Esophagus squamous epithelium (tissue), 5 donors: ENCODE data around the gene NVL. TPM values are rescaled to one million over a fixed set of nuclear protein-coding genes. Genes with fewer than 3 reads are reported as not detected.

Experiments
- DNase-seq: peaks from one replicate; lab custom pipeline; 2025; lab: John Stamatoyannopoulos, UW
- H3K27ac ChIP-seq, 4 donors: fragments of 200-600 bp; sonication (generic); one replicate each; pipeline ENCODE4 v1.5.1; 2016 to 2019; ENCODE audit warnings: mild to moderate bottlenecking in 1 of 4
- H3K27me3 ChIP-seq, 4 donors: fragments of 200-600 bp; sonication (generic); 1 replicate in 3 of 4; 2 replicates in 1 of 4; pipeline versions ENCODE4 v1.5.1 to v1.6.0; 2017 to 2021; ENCODE audit warnings: antibody characterized with exemption in 1 of 4
- H3K36me3 ChIP-seq, 3 donors: fragments of 200-600 bp; sonication (generic); one replicate each; pipeline ENCODE4 v1.5.1; 2016 to 2019
- H3K4me1 ChIP-seq, 3 donors: fragments of 200-600 bp; sonication (generic); one replicate each; pipeline ENCODE4 v1.5.1; 2017 to 2019
- H3K4me3 ChIP-seq, 4 donors: fragments of 200-600 bp; sonication (generic); 1 replicate in 3 of 4; 2 replicates in 1 of 4; pipeline ENCODE4 v1.5.1; 2016 to 2019; ENCODE audit warnings: mild to moderate bottlenecking in 2 of 4, moderate library complexity in 1 of 4
- H3K9me3 ChIP-seq, 3 donors: fragments of 200-600 bp; sonication (generic); one replicate each; pipeline ENCODE4 v1.5.1; 2016 to 2019
- POLR2A ChIP-seq, 4 donors: fragments of 450-650 bp; IDR thresholded peaks; one replicate each; pipeline ENCODE4 v1.6.1; 2017; ENCODE audit warnings: antibody characterized with exemption in 4 of 4, mild to moderate bottlenecking in 4 of 4, moderate library complexity in 3 of 4
- WGBS, 2 donors: methylation state at CpG; one replicate each; pipeline ENCODE4 v1.1.5; 2018; 5-methylcytosine and 5-hydroxymethylcytosine counted together
- intact Hi-C: fragments of 100-400 bp; cut with DNase I; formaldehyde crosslinking; loops from one replicate; pipeline ENCODE4 v1.15.0; 2022
- total RNA-seq, 4 donors: library from RNA; depleted of rRNA; stranded (reverse); fragments of >200 nt; gene quantifications; one replicate each; pipeline ENCODE4 v1.1.0, GENCODE V29; 2016
- TF ChIP-seq, protein P1 (sequence below), 6 experiments: fragments of 450-650 bp in 4 of 6; fragments of 200-600 bp in 2 of 6; sonication (generic) in 2 of 6; IDR thresholded peaks; one replicate each; pipeline ENCODE4 v1.5.1; 2016 to 2019; ENCODE audit warnings: antibody characterized with exemption in 6 of 6, mild to moderate bottlenecking in 4 of 6, moderate library complexity in 4 of 6
- donor health status: DM: yes; HTN: yes; CAD: no.

Gene NVL
- total RNA-seq: 10 to 100 TPM; 10.5 to 27.7 (median 22.0) TPM

DNA sequence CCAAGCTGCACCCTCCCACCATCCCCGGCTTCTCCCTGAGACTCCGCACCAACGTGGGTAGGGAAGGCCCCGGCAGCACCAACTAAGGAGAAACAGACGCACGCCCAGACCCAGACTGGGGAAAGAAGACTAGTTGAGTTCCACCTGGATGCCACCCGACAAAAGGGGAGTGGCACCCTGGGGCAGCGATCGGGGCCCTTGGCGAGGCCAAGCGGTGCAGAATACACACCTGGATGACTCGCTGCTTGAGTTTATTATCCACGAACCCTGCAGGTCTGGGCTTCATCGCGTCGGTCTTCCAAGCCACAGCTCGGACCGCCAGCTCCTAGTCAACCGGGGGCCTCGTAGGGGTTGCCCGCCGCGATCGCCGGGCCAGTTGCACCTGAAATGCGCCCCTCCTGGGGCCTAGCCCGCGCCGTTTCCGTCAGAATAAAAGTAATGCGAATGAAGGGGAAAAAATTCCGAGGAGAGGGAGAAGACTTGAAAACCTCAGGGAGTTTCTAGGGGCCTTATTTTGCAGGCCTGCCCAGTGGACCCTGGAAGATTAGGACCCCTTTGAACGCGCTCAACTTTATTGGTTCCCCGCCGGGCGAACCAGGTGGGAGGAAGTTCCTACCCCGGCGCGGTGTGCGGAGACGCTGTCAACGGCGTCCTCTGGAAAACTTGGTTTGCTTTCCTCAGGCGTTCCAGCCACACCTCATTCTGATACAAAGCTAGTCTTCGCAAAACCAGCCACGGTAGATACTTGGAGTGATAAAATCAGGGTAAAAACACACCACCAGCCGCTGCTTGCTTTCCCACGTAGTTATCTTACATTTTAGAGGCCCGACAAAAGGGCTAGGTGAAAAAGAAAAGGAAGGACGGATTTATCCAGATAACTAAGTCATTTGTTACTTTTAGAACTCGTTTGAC lies at the start of gene NVL:
NVL (minus strand) TSS at position 331 of the 912 bp plus-strand sequence; CDS start at position 286, 45 bp downstream.
- peak; percentile 24 for DNase-seq
- Histone ChIP-seq H3K4me1 (peaks cover 8 to 37% (median 13%) of the 10 kb centered on the region in 3 donors), H3K36me3 (peaks cover 0 to 11% (median 0%) of the 10 kb centered on the region in 3 donors), H3K4me3 (peak within 1 kb of the TSS; percentile 78 to 94 (median 80)), H3K27me3 (no peaks in the 10 kb centered on the region), H3K27ac (peak within 1 kb of the TSS; percentile 89 to 97 (median 94)), H3K9me3 (no peaks in the 10 kb centered on the region)
- intact Hi-C loops: loop anchor here (10.0 kb wide), 1 partner anchor 215 kb away; the partner anchor contains the start of gene FBXO28
- WGBS, 2 donors: 0% methylated on average over 11 to 33 of the region's 52 CpGs
- peak in 2 of 4 donors; percentile 10 to 59 for TF ChIP-seq POLR2A (IDR thresholded peaks at IDR 0.05)
- TF ChIP-seq, protein P1, sequence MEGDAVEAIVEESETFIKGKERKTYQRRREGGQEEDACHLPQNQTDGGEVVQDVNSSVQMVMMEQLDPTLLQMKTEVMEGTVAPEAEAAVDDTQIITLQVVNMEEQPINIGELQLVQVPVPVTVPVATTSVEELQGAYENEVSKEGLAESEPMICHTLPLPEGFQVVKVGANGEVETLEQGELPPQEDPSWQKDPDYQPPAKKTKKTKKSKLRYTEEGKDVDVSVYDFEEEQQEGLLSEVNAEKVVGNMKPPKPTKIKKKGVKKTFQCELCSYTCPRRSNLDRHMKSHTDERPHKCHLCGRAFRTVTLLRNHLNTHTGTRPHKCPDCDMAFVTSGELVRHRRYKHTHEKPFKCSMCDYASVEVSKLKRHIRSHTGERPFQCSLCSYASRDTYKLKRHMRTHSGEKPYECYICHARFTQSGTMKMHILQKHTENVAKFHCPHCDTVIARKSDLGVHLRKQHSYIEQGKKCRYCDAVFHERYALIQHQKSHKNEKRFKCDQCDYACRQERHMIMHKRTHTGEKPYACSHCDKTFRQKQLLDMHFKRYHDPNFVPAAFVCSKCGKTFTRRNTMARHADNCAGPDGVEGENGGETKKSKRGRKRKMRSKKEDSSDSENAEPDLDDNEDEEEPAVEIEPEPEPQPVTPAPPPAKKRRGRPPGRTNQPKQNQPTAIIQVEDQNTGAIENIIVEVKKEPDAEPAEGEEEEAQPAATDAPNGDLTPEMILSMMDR (IDR thresholded peaks at IDR 0.05): peak in 1 of 6 experiments; percentile 25

DNA sequence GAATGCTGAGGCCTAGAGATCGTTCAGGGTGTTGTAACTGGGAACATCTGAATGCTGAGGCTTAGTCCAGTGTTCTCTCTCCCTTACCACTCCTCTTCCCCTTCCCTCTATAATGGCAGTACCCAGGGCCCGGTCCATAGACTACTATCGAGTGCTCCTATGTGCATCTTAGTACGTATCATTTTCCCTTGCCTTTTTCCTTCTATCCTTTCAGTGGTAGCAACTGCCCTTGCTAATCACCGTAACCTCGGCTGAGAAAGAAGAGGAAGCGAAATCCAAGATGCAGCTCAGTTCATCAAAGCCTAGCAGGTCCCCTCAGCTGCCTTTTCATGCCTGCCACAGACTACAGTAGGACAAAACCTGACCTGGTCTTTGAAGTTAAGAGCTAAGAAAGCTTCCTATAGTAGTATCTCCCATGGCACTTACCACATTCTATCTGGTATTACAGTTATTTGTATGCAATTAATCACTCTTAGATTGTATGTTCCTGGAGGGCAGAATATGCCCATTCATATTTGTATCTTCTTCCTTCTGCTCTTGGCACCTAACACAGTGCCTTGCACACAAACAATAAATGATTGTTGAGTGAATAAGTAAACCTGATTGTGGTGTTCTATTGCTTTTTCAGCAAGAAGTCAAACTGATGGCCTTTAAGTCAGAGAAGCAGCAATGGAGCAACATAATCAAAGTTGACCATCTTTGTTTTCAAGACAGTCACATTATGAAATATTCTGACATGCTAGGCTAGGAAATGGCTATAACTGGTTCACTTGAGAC lies 49.1 kb upstream of the NVL start:
- Histone ChIP-seq H3K4me3 (no peak overlapping the region), H3K9me3 (no peaks in the 10 kb centered on the region), H3K27me3 (no peaks in the 10 kb centered on the region), H3K36me3 (peaks cover 4 to 74% (median 9%) of the 10 kb centered on the region in 3 donors), H3K4me1 (peaks cover 0 to 13% (median 3%) of the 10 kb centered on the region in 3 donors), H3K27ac (peak overlapping the region in 1 of 4 donors; percentile 46)
- 83 to 95% methylated on average over 7 of the region's 7 CpGs for WGBS, 2 donors
- no peak for DNase-seq
- TF ChIP-seq, protein P1 (IDR thresholded peaks at IDR 0.05): no peak
- no peak for TF ChIP-seq POLR2A (IDR thresholded peaks at IDR 0.05)
- intact Hi-C loops: no loop called here

DNA sequence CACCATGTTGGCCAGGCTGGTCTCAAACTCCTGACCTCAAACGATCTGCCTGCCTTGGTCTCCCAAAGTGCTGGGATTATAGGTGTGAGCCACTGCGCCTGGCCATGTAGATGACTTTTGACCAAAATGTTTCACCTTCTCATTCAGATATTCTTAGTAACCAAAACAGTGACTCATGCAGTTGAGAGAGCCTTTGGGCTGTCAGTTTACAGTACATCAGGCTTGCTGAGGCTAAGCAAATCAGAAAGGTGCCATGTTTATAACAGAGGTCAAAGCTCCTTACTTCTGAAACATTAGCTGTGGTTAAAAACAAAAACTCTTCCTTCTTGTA lies 47.7 kb upstream of the NVL start:
- H3K27me3 ChIP-seq: no peaks in the 10 kb centered on the region
- DNase-seq: no peak
- WGBS, 2 donors: 80 to 83% methylated on average over 1 of the region's 2 CpGs
- H3K9me3 ChIP-seq: no peaks in the 10 kb centered on the region
- H3K27ac ChIP-seq: no peak overlapping the region
- H3K4me3 ChIP-seq: no peak overlapping the region
- intact Hi-C loops: no loop called here
- TF ChIP-seq POLR2A (IDR thresholded peaks at IDR 0.05): no peak
- TF ChIP-seq, protein P1 (IDR thresholded peaks at IDR 0.05): no peak
- peaks cover 4 to 84% (median 9%) of the 10 kb centered on the region in 3 donors for H3K36me3 ChIP-seq
- peaks cover 0 to 18% (median 3%) of the 10 kb centered on the region in 3 donors for H3K4me1 ChIP-seq

DNA sequence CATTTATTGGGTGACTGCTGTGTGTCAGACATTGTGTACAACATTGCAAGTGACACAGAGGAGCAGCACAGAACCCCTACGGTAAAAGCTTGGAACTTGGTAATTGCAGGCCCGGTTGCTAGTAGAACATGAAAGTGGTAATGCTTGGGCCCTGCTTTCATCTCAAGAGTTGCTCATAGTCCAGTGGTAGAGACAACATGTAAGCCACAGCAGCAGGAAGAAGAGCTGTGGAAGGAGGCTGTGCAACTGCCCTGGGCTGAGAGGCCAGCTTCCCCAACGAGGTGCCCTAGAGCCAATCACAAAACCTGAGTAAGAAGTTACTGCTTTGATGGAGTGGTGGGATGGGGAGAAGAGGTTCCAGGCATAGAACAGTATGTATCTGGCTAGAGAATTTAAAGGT lies 45.1 kb upstream of the NVL start:
- intact Hi-C loops: no loop called here
- TF ChIP-seq POLR2A (IDR thresholded peaks at IDR 0.05): no peak
- TF ChIP-seq, protein P1 (IDR thresholded peaks at IDR 0.05): no peak
- peaks cover 8 to 97% (median 19%) of the 10 kb centered on the region in 3 donors for H3K36me3 ChIP-seq
- no peaks in the 10 kb centered on the region for H3K9me3 ChIP-seq
- DNase-seq: no peak
- no peak overlapping the region for H3K27ac ChIP-seq
- no peak overlapping the region for H3K4me3 ChIP-seq
- peaks cover 0 to 18% (median 3%) of the 10 kb centered on the region in 3 donors for H3K4me1 ChIP-seq
- H3K27me3 ChIP-seq: no peaks in the 10 kb centered on the region
- 68 to 72% methylated on average over 3 of the region's 3 CpGs for WGBS, 2 donors
